Measurements from ENCODE around the gene NAPG.
"Not testable (repeated sequence)": the region's sequence is repeated elsewhere in the genome, so short reads cannot be mapped to it uniquely, and the experiment has no call there.

NAPG gene

GRCh38 chr18:10546557-10547300, 20.9 kb downstream of the NAPG start:
- no peak for DNase-seq (ENCODE audit: low read depth in 2 of 2)

- DNase-seq (ENCODE audit: low read depth in 2 of 2), result no peak
Observed at GRCh38 chr18:10552226-10552625, 26.4 kb downstream of the NAPG start.

GRCh38 chr18:10556251-10556650, 30.4 kb downstream of the NAPG start:
- not testable (repeated sequence) for DNase-seq (ENCODE audit: low read depth in 2 of 2)

- no peak for DNase-seq (ENCODE audit: low read depth in 2 of 2)
Observed at GRCh38 chr18:10557085-10557677, 31.4 kb downstream of the NAPG start.

- DNase-seq (ENCODE audit: low read depth in 2 of 2), result no peak
Observed at GRCh38 chr18:10558243-10558966, 32.6 kb downstream of the NAPG start.

GRCh38 chr18:10558967-10559298, 33.1 kb downstream of the NAPG start:
- no peak for DNase-seq (ENCODE audit: low read depth in 2 of 2)

GRCh38 chr18:10559553-10560451, 34.0 kb downstream of the NAPG start:
- DNase-seq (ENCODE audit: low read depth in 2 of 2), result no peak

GRCh38 chr18:10560452-10561045, 34.7 kb downstream of the NAPG start:
- peak; percentile 56 to 61 for DNase-seq (ENCODE audit: low read depth in 2 of 2)

GRCh38 chr18:10562773-10563160, 36.9 kb downstream of the NAPG start:
- DNase-seq (ENCODE audit: low read depth in 2 of 2), result no peak

- no peak for DNase-seq (ENCODE audit: low read depth in 2 of 2)
Observed at GRCh38 chr18:10563886-10564285, 38.1 kb downstream of the NAPG start.

- no peak for DNase-seq (ENCODE audit: low read depth in 2 of 2)
Observed at GRCh38 chr18:10564975-10565773, 39.3 kb downstream of the NAPG start.

GRCh38 chr18:10565835-10566234, 40.0 kb downstream of the NAPG start:
- no peak for DNase-seq (ENCODE audit: low read depth in 2 of 2)

- no peak for DNase-seq (ENCODE audit: low read depth in 2 of 2)
Observed at GRCh38 chr18:10566390-10566789, 40.6 kb downstream of the NAPG start.

GRCh38 chr18:10569941-10570340, 44.1 kb downstream of the NAPG start:
- DNase-seq (ENCODE audit: low read depth in 2 of 2), result not testable (repeated sequence)

- DNase-seq (ENCODE audit: low read depth in 2 of 2), result no peak
Observed at GRCh38 chr18:10570622-10571021, 44.8 kb downstream of the NAPG start.

- no peak for DNase-seq (ENCODE audit: low read depth in 2 of 2)
Observed at GRCh38 chr18:10571537-10571936, 45.7 kb downstream of the NAPG start.

GRCh38 chr18:10573261-10573660, 47.4 kb downstream of the NAPG start:
- not testable (repeated sequence) for DNase-seq (ENCODE audit: low read depth in 2 of 2)

GRCh38 chr18:10574412-10574811, 48.6 kb downstream of the NAPG start:
- DNase-seq (ENCODE audit: low read depth in 2 of 2), result not testable (repeated sequence)

- DNase-seq (ENCODE audit: low read depth in 2 of 2), result not testable (repeated sequence)
Observed at GRCh38 chr18:10577842-10578572, 52.2 kb downstream of the NAPG start.

- DNase-seq (ENCODE audit: low read depth in 2 of 2), result not testable (repeated sequence)
Observed at GRCh38 chr18:10578573-10578899, 52.7 kb downstream of the NAPG start.
